C4-2B (cell line): ENCODE measurements around the gene EPN3.

Experiments used
- CTCF ChIP-seq: fragments of 450-650 bp; conservative IDR thresholded peaks from 2 replicates; pipeline ENCODE4 v1.5.1; 2017; ENCODE audit warnings: mild to moderate bottlenecking
- ZFX ChIP-seq: fragments of 450-650 bp; IDR thresholded peaks from 2 replicates; pipeline ENCODE4 v1.6.1; 2017

- TF ChIP-seq CTCF (no peak), ZFX (no peak)
Measured at GRCh38 chr17:50529849-50530248, 2.7 kb upstream of the EPN3 start.
